Fibroblast of villous mesenchyme (primary cell): ENCODE measurements around the gene COLEC12. TPM values are rescaled to one million over a fixed set of nuclear protein-coding genes. Genes with fewer than 3 reads are reported as not detected.

ENCODE experiments used
- DNase-seq: peaks from one replicate; pipeline ENCODE4 v3.0.0-alpha.2; 2010; ENCODE audit warnings: low read depth
- H3K4me3 ChIP-seq: 2 replicates; pipeline ENCODE4 v1.5.1; 2011; ENCODE audit warnings: low read depth, mild to moderate bottlenecking, low read length
- total RNA-seq: library from RNA; depleted of rRNA; stranded (reverse); fragments of >200 nt; gene quantifications from 2 replicates; pipeline ENCODE4 v1.2.3, GENCODE V29; 2012
- TF ChIP-seq, protein P1 (sequence below): IDR thresholded peaks from 2 replicates; pipeline ENCODE4 v1.5.1; 2012; ENCODE audit warnings: low read depth, mild to moderate bottlenecking, low read length; ENCODE audit not compliant: insufficient read depth

COLEC12 gene
- total RNA-seq, 1 donor: 3.9 TPM

DNA sequence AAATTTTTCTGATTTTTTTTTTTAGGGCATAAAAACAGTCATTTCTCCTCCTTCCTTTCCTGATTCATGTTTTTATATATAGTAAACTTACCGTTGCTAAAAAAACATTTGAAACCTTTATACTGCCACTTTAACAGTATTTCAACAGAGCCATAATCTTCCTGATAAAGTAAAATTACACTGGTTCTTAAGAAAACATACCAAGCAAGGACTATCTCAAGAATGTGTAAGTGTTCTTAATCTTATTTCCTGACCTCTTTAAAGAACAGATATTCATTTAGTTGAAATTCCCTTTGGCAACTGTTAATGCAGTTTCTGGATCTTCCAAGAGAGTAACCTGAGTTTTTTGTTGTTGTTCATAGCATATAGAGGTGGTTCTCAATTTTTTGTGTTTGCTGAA lies 26.6 kb upstream of the COLEC12 start:
- TF ChIP-seq, protein P1, sequence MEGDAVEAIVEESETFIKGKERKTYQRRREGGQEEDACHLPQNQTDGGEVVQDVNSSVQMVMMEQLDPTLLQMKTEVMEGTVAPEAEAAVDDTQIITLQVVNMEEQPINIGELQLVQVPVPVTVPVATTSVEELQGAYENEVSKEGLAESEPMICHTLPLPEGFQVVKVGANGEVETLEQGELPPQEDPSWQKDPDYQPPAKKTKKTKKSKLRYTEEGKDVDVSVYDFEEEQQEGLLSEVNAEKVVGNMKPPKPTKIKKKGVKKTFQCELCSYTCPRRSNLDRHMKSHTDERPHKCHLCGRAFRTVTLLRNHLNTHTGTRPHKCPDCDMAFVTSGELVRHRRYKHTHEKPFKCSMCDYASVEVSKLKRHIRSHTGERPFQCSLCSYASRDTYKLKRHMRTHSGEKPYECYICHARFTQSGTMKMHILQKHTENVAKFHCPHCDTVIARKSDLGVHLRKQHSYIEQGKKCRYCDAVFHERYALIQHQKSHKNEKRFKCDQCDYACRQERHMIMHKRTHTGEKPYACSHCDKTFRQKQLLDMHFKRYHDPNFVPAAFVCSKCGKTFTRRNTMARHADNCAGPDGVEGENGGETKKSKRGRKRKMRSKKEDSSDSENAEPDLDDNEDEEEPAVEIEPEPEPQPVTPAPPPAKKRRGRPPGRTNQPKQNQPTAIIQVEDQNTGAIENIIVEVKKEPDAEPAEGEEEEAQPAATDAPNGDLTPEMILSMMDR: no peak
- no peak overlapping the region for H3K4me3 ChIP-seq
- peak; percentile 26 for DNase-seq

DNA sequence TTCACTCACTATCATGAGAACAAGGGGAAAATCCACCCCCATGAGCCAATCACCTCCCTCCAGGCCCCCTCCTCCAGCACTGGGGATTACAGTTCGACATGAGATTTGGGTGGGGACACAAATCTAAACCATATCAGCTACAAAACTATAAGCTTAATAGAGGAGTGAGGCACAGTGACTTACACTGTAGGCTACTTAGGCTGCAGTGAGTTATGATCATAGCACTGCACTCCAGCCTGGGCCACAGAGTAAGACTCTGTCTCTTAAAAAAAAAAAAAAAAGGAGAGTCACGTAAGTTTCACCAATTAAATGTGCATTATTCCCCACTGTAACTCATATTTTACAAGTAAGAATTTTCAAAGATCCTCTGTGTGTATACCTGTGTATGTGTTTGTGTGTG lies 26.2 kb upstream of the COLEC12 start:
- DNase-seq: no peak
- H3K4me3 ChIP-seq: no peak overlapping the region
- TF ChIP-seq, protein P1: no peak

DNA sequence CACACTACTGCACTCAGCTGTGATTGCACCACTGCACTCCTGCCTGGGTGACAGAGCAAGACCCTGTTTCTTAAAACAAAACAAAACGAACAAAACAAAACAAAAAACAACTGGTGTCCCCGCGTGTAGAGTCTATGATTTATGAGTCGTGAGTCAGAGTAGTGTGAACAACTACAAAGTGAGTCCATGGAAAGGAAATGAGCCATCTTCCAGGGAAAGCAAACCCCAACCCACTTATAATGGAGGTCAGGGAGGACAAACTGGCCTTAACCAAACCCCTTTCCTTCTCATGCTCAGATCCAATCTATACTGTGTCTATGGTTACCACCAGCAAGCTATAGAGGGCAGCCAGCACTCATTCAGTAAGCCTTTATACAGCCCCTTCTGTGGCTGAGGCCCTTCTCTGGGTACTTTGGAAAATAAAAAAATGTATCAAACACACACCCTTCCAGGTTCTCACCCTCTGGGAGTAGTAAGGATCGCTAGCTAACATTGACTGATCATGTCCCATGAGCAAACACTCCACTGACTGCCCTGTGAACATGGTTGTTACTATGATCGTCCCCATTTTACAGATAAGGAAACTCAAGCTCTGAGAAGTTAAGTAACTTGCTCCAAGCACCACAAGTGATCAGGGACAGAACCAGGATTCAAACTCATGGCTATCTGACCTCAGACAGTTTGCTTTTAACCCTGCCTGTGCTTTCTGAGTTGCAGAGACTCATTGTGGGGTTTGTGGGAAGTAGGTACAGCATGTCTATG lies 24.7 kb upstream of the COLEC12 start:
- no peak overlapping the region for H3K4me3 ChIP-seq
- TF ChIP-seq, protein P1: no peak
- DNase-seq: peak; percentile 83

DNA sequence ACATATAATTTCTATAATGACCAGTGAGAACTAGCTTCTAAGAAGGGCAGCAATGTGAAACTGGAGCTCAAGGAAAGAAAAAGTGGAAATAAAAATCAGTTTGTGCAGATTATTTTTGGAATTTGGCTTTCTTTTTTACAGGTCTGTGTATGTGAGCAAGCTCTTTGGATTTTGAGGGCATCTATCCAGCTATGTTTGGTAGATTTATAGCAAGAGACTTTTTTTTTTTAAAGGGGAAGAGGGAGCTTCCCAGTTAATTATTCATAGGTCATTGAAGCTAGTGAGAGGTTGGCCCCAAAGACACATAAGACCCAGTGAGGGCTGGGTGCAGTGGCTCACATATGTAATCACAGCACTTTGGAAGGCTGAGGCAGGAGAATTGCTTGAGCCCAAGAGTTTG lies 24.0 kb upstream of the COLEC12 start:
- DNase-seq: peak; percentile 68
- no peak overlapping the region for H3K4me3 ChIP-seq

DNA sequence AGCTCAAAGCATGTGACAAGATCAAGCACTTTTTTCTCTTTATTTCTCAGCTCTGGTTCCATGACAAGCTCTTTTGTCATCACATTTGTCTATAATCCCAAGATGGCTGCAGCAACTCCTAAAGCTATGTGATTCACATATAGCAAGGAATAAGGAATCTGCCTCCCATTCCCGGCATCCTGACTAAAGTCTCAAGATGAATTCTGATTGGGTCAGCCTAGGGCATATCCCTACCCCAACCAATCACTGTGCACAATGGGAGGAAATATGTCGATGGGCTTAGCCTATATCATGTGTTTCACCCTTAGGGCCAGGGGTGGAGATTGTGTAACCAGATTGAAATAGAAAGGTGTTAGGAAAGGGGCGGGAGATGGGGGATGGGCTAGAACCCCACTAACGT lies 23.1 kb upstream of the COLEC12 start:
- DNase-seq: no peak
- no peak overlapping the region for H3K4me3 ChIP-seq
- TF ChIP-seq, protein P1: no peak

More for the DNA sequence above, 24.0 kb upstream of the COLEC12 start:
- TF ChIP-seq, protein P1: no peak

DNA sequence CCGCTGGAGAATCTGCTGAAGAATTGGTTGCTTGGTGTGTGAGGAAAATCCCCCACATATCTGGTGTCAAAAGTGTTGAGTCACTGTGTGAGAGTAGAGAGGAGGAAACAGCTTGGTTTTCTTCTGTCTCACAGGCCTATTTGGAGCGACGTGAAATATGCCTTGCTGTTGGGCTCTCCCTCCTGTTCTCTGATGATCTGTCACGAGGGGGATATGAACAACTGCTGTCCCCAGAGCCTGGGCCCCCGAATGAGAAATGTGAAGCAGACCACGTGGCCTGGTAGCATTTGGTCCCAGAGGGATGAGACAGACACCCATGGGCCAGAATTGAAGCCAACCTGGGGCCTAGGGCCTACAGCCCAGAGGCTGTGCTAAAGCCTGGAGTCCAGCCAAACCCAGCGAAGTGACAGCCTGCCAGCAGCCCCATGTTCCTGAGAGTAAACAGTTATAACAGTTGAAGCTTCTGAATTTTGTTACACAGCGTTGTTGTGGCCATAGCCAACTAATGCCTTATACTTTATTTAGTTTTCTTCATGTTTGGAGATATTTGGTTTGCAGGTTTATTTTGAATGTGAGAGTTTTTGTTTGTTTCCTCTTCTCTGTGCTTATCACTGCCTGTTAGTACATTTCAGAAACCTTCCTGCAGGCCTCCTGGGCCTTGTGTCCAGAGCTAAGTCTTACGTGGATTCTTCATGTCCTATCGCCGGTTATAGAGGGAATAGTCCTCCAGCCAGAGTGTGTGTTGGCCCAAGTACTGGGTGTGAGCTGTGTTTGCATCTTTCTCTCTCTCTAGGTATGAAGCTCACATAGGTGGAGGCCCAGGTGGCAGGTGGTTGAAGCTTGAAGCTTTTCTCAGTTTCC lies 18.7 kb upstream of the COLEC12 start:
- DNase-seq: peak; percentile 59
- TF ChIP-seq, protein P1: no peak
- no peak overlapping the region for H3K4me3 ChIP-seq
